ENCODE results near the gene CENPA.
"Not testable (repeated sequence)": the region's sequence is repeated elsewhere in the genome, so short reads cannot be mapped to it uniquely, and the experiment has no call there.

Gene CENPA

GRCh38 chr2:26792720-26793119 lies 6.9 kb downstream of the CENPA start:
- no peak overlapping the region for H3K4me3 ChIP-seq
- H3K4me1 ChIP-seq = peaks cover 6 to 18% (median 12%) of the 10 kb centered on the region in 10 experiments; a peak in 17 of 20 replicates
- TF ChIP-seq Cebpa-rat (IDR thresholded peaks at IDR 0.05) = no peak
- H3K27ac ChIP-seq = no peak overlapping the region
- no peaks in the 10 kb centered on the region for H3K27me3 ChIP-seq
- H3K4me2 ChIP-seq = no peak overlapping the region
- no peak overlapping the region for H3K9ac ChIP-seq
- H3K9me3 ChIP-seq (replicated peaks in 1 of 11) = peaks cover 10 to 25% (median 15%) of the 10 kb centered on the region in 11 experiments; a peak in 20 of 22 replicates
- peaks cover 0 to 24% (median 5%) of the 10 kb centered on the region in 11 experiments; a peak in 7 of 22 replicates for H4K20me1 ChIP-seq
- H3K36me3 ChIP-seq = peaks cover 10 to 98% (median 91%) of the 10 kb centered on the region in 11 experiments

- peaks cover 0 to 10% (median 4%) of the 10 kb centered on the region in 10 experiments; a peak in 9 of 20 replicates for H3K4me1 ChIP-seq
- H3K27me3 ChIP-seq = no peaks in the 10 kb centered on the region
- H3K9me3 ChIP-seq (replicated peaks in 1 of 11) = peaks cover 10 to 25% (median 15%) of the 10 kb centered on the region in 11 experiments; a peak in 20 of 22 replicates
- H3K36me3 ChIP-seq = peaks cover 10 to 98% (median 93%) of the 10 kb centered on the region in 11 experiments
- peaks cover 0 to 20% (median 5%) of the 10 kb centered on the region in 11 experiments; a peak in 7 of 22 replicates for H4K20me1 ChIP-seq
- H3K4me3 ChIP-seq = no peak overlapping the region
- H3K27ac ChIP-seq = no peak overlapping the region
- no peak overlapping the region for H3K9ac ChIP-seq
- TF ChIP-seq Cebpa-rat (IDR thresholded peaks at IDR 0.05) = no peak
- H3K4me2 ChIP-seq = no peak overlapping the region
Measured at GRCh38 chr2:26793518-26793917, 7.7 kb downstream of the CENPA start.

- H3K4me1 ChIP-seq, H3K27me3 ChIP-seq, H3K27ac ChIP-seq, H3K9ac ChIP-seq, H3K4me2 ChIP-seq, H3K4me3 ChIP-seq: not testable (repeated sequence)
- Histone ChIP-seq H3K36me3 (peaks cover 10 to 98% (median 90%) of the 10 kb centered on the region in 11 experiments), H4K20me1 (peaks cover 0 to 14% (median 5%) of the 10 kb centered on the region in 11 experiments; a peak in 7 of 22 replicates), H3K9me3 (replicated peaks in 1 of 11) (peaks cover 8 to 12% (median 10%) of the 10 kb centered on the region in 11 experiments; a peak in 20 of 22 replicates)
Measured at GRCh38 chr2:26795135-26795534, 9.3 kb downstream of the CENPA start.

GRCh38 chr2:26801328-26801727 lies 15.5 kb downstream of the CENPA start:
- Histone ChIP-seq H3K27me3 (no peaks in the 10 kb centered on the region), H3K4me2 (no peak overlapping the region), H4K20me1 (peaks cover 0 to 8% (median 0%) of the 10 kb centered on the region in 11 experiments; a peak in 1 of 22 replicates), H3K4me1 (no peaks in the 10 kb centered on the region), H3K9me3 (replicated peaks in 1 of 11) (no peaks in the 10 kb centered on the region), H3K36me3 (peaks cover 0 to 63% (median 48%) of the 10 kb centered on the region in 11 experiments; a peak in 18 of 22 replicates), H3K4me3 (no peak overlapping the region), H3K9ac (no peak overlapping the region), H3K27ac (no peak overlapping the region)
- TF ChIP-seq Cebpa-rat (IDR thresholded peaks at IDR 0.05) = no peak

GRCh38 chr2:26801796-26802195 lies 15.9 kb downstream of the CENPA start:
- H3K4me1 ChIP-seq = no peaks in the 10 kb centered on the region
- no peak overlapping the region for H3K27ac ChIP-seq
- H3K4me3 ChIP-seq = no peak overlapping the region
- H3K36me3 ChIP-seq = peaks cover 0 to 59% (median 43%) of the 10 kb centered on the region in 11 experiments; a peak in 18 of 22 replicates
- H4K20me1 ChIP-seq = peaks cover 0 to 4% (median 0%) of the 10 kb centered on the region in 11 experiments; a peak in 1 of 22 replicates
- no peaks in the 10 kb centered on the region for H3K9me3 ChIP-seq (replicated peaks in 1 of 11)
- no peak overlapping the region for H3K9ac ChIP-seq
- no peak overlapping the region for H3K4me2 ChIP-seq
- no peaks in the 10 kb centered on the region for H3K27me3 ChIP-seq
- no peak for TF ChIP-seq Cebpa-rat (IDR thresholded peaks at IDR 0.05)

- Histone ChIP-seq H3K36me3 (peaks cover 0 to 24% (median 14%) of the 10 kb centered on the region in 11 experiments; a peak in 15 of 22 replicates), H3K27ac (no peak overlapping the region), H3K27me3 (no peaks in the 10 kb centered on the region), H3K9ac (no peak overlapping the region), H3K4me1 (peaks cover 8 to 13% (median 11%) of the 10 kb centered on the region in 10 experiments), H4K20me1 (peaks cover 0 to under 1% (median 0%) of the 10 kb centered on the region in 11 experiments; a peak in 2 of 22 replicates), H3K9me3 (replicated peaks in 1 of 11) (no peaks in the 10 kb centered on the region), H3K4me3 (no peak overlapping the region), H3K4me2 (no peak overlapping the region)
- no peak for TF ChIP-seq Cebpa-rat (IDR thresholded peaks at IDR 0.05)
Measured at GRCh38 chr2:26805241-26805676, 19.4 kb downstream of the CENPA start.

- H3K4me1 ChIP-seq = peaks cover 15 to 25% (median 22%) of the 10 kb centered on the region in 10 experiments
- no peak for TF ChIP-seq Cebpa-rat (IDR thresholded peaks at IDR 0.05)
- no peaks in the 10 kb centered on the region for H3K27me3 ChIP-seq
- no peak overlapping the region for H3K4me3 ChIP-seq
- H3K36me3 ChIP-seq = no peaks in the 10 kb centered on the region
- H4K20me1 ChIP-seq = peaks cover 0 to 4% (median 0%) of the 10 kb centered on the region in 11 experiments; a peak in 1 of 22 replicates
- H3K4me2 ChIP-seq = no peak overlapping the region
- no peaks in the 10 kb centered on the region for H3K9me3 ChIP-seq (replicated peaks in 1 of 11)
- H3K27ac ChIP-seq = no peak overlapping the region
- H3K9ac ChIP-seq = no peak overlapping the region
Measured at GRCh38 chr2:26807788-26808460, 22.1 kb downstream of the CENPA start.

GRCh38 chr2:26809211-26809610 lies 23.4 kb downstream of the CENPA start:
- H3K27ac ChIP-seq = no peak overlapping the region
- H3K4me2 ChIP-seq = peak overlapping the region in 9 of 11 experiments; percentile 53 to 84 (median 69); a peak in 11 of 22 replicates

GRCh38 chr2:26809876-26810577 lies 24.2 kb downstream of the CENPA start:
- Histone ChIP-seq H3K4me3 (no peak overlapping the region), H3K9me3 (replicated peaks in 1 of 11) (peaks cover 0 to 14% (median 7%) of the 10 kb centered on the region in 11 experiments; a peak in 11 of 22 replicates), H4K20me1 (peaks cover 0 to 4% (median 0%) of the 10 kb centered on the region in 11 experiments; a peak in 1 of 22 replicates), H3K4me1 (peaks cover 15 to 25% (median 22%) of the 10 kb centered on the region in 10 experiments), H3K27me3 (no peaks in the 10 kb centered on the region), H3K9ac (no peak overlapping the region; a peak in 1 of 22 replicates), H3K36me3 (no peaks in the 10 kb centered on the region), H3K27ac (no peak overlapping the region), H3K4me2 (peak overlapping the region; percentile 39 to 84 (median 64))
- no peak for TF ChIP-seq Cebpa-rat (IDR thresholded peaks at IDR 0.05)

More at GRCh38 chr2:26809211-26809610, 23.4 kb downstream of the CENPA start:
- H3K36me3 ChIP-seq = no peaks in the 10 kb centered on the region
- H3K27me3 ChIP-seq = no peaks in the 10 kb centered on the region
- no peak for TF ChIP-seq Cebpa-rat (IDR thresholded peaks at IDR 0.05)
- peaks cover 0 to 9% (median 4%) of the 10 kb centered on the region in 11 experiments; a peak in 11 of 22 replicates for H3K9me3 ChIP-seq (replicated peaks in 1 of 11)
- H4K20me1 ChIP-seq = peaks cover 0 to 4% (median 0%) of the 10 kb centered on the region in 11 experiments; a peak in 1 of 22 replicates
- H3K4me1 ChIP-seq = peaks cover 15 to 25% (median 22%) of the 10 kb centered on the region in 10 experiments
- no peak overlapping the region for H3K4me3 ChIP-seq
- no peak overlapping the region for H3K9ac ChIP-seq
